Small intestine (tissue), 7 donors: Measurements from ENCODE around the gene CCDC88C. TPM values are rescaled to one million over a fixed set of nuclear protein-coding genes. Genes with fewer than 3 reads are reported as not detected.

Source experiments
- DNase-seq, 2 donors: peaks; one replicate each; pipeline versions ENCODE4 v3.0.0 to v3.0.0-alpha.2; 2013
- FAIRE-seq: peaks from 2 replicates; lab custom pipeline; 2012; peaks lifted over from hg19 to GRCh38; lab: Jason Lieb, UNC
- H3K27ac ChIP-seq, 3 donors: one replicate each; pipeline ENCODE4 v1.5.1; 2013; ENCODE audit warnings: low read length in 2 of 3, mild to moderate bottlenecking in 2 of 3, control low read depth in 1 of 3, inconsistent platforms in 1 of 3, low read depth in 1 of 3, moderate library complexity in 1 of 3
- H3K27me3 ChIP-seq, 3 donors: one replicate each; pipeline ENCODE4 v1.6.1; 2013; ENCODE audit warnings: low read length in 3 of 3, inconsistent platforms in 1 of 3; ENCODE audit not compliant: control insufficient read depth in 3 of 3, insufficient read depth in 3 of 3
- H3K36me3 ChIP-seq, 3 donors: one replicate each; pipeline ENCODE4 v1.6.1; 2013; ENCODE audit warnings: low read length in 3 of 3, inconsistent platforms in 1 of 3, low read depth in 1 of 3, mild to moderate bottlenecking in 1 of 3, moderate library complexity in 1 of 3; ENCODE audit not compliant: control insufficient read depth in 3 of 3, insufficient read depth in 2 of 3
- H3K4me1 ChIP-seq, 3 donors: one replicate each; pipeline ENCODE4 v1.6.1; 2013; ENCODE audit warnings: low read length in 2 of 3, inconsistent platforms in 1 of 3, low read depth in 1 of 3, mild to moderate bottlenecking in 1 of 3, moderate library complexity in 1 of 3; ENCODE audit not compliant: control insufficient read depth in 3 of 3, insufficient read depth in 2 of 3
- H3K4me3 ChIP-seq, 3 donors: one replicate each; pipeline ENCODE4 v1.5.1; 2013; ENCODE audit warnings: low read length in 3 of 3, control low read depth in 1 of 3, inconsistent platforms in 1 of 3, low read depth in 1 of 3, mild to moderate bottlenecking in 1 of 3, moderate library complexity in 1 of 3
- H3K9me3 ChIP-seq, 2 donors: one replicate each; pipeline ENCODE4 v1.6.1; 2013; ENCODE audit warnings: low read depth in 1 of 2, low read length in 1 of 2; ENCODE audit not compliant: control insufficient read depth in 2 of 2, insufficient read depth in 1 of 2
- WGBS, 3 donors: extraction: QIAGEN DNeasy Blood & Tissue Kit; methylation state at CpG; one replicate each; pipeline ENCODE4 v1.1.7; 2013; 5-methylcytosine and 5-hydroxymethylcytosine counted together
- polyA plus RNA-seq, 4 donors: library from polyadenylated mRNA; stranded (reverse) in 3 of 4; unstranded in 1 of 4; fragments of 200-250 nt in 3 of 4; fragments of 120-200 nt in 1 of 4; gene quantifications; one replicate each; pipeline versions ENCODE4 v1.2.1 to v1.2.3, GENCODE V29; 2013
- donor health status: healthy with polysubstance abuse.
- donor health status: control.
- donor health status: control.
- donor health status: Bipolar disorder and iron deficiency.
- donor health status: healthy.

Gene CCDC88C
- polyA plus RNA-seq, 4 donors: 13.2 to 25.9 (median 18.3) TPM

DNA sequence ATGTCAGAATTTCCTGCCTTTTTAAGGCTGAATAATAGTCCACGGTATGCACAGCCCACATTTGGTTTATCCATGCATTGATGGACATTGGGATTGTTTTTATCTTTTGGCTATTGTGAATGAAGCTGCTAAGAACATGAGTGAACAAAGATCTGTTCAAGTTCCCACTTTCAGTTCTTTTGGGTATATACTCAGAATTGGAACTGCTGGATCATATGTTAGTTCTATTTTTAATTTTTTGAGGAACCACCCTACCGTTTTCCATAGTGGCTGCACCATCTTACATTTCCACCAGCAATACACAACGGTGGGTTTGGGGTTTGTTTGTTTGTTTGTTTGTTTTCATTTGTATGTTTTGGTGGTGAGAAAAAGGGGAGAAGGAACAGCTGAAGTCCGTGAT, 179.5 kb downstream of the CCDC88C start:
- peaks cover 0 to 3% (median 0%) of the 10 kb centered on the region in 3 donors for H3K4me1 ChIP-seq
- no peaks in the 10 kb centered on the region for H3K36me3 ChIP-seq
- peaks cover 0 to 7% of the 10 kb centered on the region in 2 donors for H3K9me3 ChIP-seq
- H3K4me3 ChIP-seq: no peak overlapping the region
- no peak overlapping the region for H3K27ac ChIP-seq
- no peaks in the 10 kb centered on the region for H3K27me3 ChIP-seq
- WGBS, 3 donors: 74 to 85% (median 78%) methylated on average over 4 of the region's 4 CpGs
- FAIRE-seq (no peak), DNase-seq (no peak)

DNA sequence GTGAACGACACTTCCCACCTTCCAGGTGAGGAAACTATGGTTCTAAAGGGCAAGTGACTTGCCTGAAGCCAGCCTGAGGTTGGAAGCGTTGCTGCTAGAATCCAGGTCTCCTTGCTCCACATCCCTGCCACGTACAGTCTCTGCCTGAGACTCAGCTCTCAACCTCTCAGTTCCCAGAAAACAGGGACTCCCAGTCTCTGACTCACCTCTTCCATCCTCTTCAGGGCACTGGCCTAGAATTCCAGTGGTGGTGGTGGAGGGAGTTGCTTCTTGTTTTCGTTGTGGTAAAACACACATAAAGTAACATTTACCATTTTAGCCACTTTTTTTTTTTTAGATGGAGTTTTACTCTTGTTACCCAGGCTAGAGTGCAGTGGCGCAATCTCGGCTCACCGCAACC, 180.4 kb downstream of the CCDC88C start:
- no peak overlapping the region for H3K4me3 ChIP-seq
- no peak for DNase-seq
- peaks cover 0 to 4% (median 0%) of the 10 kb centered on the region in 3 donors for H3K36me3 ChIP-seq
- no peak for FAIRE-seq
- H3K27ac ChIP-seq: no peak overlapping the region
- H3K4me1 ChIP-seq: peaks cover 0 to 3% (median 0%) of the 10 kb centered on the region in 3 donors
- H3K27me3 ChIP-seq: no peaks in the 10 kb centered on the region
- peaks cover 0 to 7% of the 10 kb centered on the region in 2 donors for H3K9me3 ChIP-seq
- 87 to 92% (median 90%) methylated on average over 7 of the region's 7 CpGs for WGBS, 3 donors

DNA sequence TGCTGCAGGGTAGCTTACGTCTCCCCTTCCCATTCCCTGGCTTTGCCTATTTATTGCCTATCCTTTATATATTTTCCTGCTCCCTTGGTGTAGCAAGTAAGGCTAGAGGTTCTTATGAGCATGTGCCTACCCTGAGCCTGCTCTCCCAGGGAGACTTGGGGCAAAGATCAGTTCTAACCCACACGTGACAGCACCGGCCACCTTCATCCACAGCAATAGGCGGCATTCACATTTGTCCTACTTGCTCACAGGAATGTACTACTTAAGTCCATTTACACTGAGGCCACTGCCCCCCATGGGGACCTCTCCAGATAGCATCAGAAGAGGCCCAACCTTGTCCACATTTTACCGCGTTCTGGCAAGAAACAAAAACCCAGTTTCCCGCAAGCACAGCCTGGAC, 181.8 kb downstream of the CCDC88C start:
- peaks cover 0 to 7% (median 0%) of the 10 kb centered on the region in 3 donors for H3K36me3 ChIP-seq
- DNase-seq: peak in 1 of 2 donors; percentile 61
- H3K4me3 ChIP-seq: no peak overlapping the region
- no peak overlapping the region for H3K27ac ChIP-seq
- 73 to 83% (median 83%) methylated on average over 7 of the region's 7 CpGs for WGBS, 3 donors
- peaks cover 0 to 3% (median 0%) of the 10 kb centered on the region in 3 donors for H3K4me1 ChIP-seq
- FAIRE-seq: no peak
- H3K9me3 ChIP-seq: peaks cover 0 to 14% of the 10 kb centered on the region in 2 donors
- H3K27me3 ChIP-seq: no peaks in the 10 kb centered on the region

DNA sequence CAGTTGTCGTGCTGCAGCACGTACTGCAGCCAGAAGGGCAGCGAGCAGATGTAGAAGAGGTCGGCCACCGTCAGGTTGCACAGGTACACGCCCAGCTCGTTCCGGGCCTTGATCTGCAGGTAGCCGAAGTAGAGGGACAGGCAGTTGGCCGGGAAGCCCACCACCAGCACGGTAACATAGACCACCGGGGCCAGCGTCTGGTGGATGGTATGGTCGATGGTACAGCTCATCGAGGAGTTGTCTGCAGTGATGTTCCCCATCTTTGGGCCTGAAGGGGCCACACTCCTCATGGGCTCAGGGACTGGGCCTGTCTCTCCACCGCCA, 182.9 kb downstream of the CCDC88C start:
- H3K4me3 ChIP-seq: no peak overlapping the region
- 96 to 97% (median 96%) methylated on average over 16 of the region's 16 CpGs for WGBS, 3 donors
- H3K27me3 ChIP-seq: no peaks in the 10 kb centered on the region
- DNase-seq (no peak), FAIRE-seq (no peak)
- peaks cover 0 to 3% (median 0%) of the 10 kb centered on the region in 3 donors for H3K4me1 ChIP-seq
- H3K27ac ChIP-seq: no peak overlapping the region
- H3K36me3 ChIP-seq: peaks cover 0 to 13% (median 0%) of the 10 kb centered on the region in 3 donors
- peaks cover 0 to 19% of the 10 kb centered on the region in 2 donors for H3K9me3 ChIP-seq

DNA sequence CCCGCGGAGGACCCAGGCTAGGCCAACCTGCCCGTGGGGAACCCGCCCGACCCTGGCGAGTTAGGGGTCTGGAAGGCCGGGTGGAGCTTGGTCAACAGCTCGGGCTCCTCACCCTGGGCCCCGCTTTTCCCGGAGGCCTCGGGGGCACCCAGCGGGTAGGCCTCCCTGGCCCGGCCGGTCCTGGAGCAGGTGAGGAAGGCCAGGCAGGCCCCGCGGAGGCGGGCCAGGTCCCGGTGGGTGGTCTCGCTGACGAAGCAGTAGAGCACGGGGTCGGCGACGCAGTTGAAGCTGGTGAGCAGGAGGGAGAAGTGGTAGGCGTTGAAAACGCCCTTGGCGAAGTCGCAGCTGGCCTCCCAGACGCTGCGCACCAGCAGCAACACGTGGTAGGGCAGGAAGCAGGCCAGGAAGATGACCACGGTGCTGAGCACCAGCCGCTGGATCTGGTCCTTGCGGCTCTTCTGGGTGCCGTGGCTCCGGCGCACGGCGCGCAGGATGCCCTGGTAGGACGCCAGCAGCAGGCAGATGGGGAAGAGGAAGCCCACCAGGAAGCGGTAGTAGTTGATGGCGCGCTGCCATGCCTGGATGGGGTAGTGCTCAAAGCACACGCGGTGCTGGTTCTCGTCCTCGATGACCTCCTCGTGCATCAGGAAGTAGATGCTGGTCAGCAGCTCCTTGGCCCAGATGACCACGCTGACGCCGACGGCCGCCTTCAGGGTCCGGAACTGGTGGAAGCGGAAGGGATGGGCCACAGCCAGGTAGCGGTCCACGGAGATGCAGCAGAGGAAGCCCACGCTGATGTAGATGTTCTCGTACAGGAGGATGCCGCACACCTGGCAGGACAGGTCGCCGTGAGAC, 183.5 kb downstream of the CCDC88C start:
- DNase-seq (no peak), FAIRE-seq (no peak)
- Histone ChIP-seq H3K36me3 (peaks cover 0 to 19% (median 0%) of the 10 kb centered on the region in 3 donors), H3K27ac (no peak overlapping the region), H3K9me3 (peaks cover 0 to 19% of the 10 kb centered on the region in 2 donors), H3K27me3 (no peaks in the 10 kb centered on the region), H3K4me1 (peaks cover 0 to 3% (median 0%) of the 10 kb centered on the region in 3 donors), H3K4me3 (no peak overlapping the region)
- WGBS, 3 donors: 93 to 94% (median 94%) methylated on average over 54 to 63 of the region's 63 CpGs

DNA sequence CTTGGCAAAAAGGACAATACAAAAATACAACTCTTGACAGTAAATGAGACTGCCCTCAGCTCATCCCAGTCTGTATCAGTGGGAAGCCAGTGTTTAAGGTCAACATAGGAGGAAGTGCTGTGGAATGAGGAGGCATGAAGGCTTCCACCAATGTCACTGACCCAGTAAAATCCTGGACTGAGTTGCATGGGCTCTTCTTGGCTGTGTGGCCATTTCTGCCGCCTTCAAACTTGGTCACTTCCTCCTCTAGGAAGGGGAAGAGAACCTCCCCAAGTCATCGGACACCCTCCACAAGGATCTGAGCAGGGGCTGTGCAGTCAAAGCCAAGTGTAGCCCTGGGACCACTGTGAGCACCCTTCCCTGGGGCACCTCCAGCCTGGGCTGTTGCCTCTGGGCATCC, 185.0 kb downstream of the CCDC88C start:
- Histone ChIP-seq H3K4me1 (no peaks in the 10 kb centered on the region), H3K4me3 (no peak overlapping the region), H3K36me3 (peaks cover 0 to 31% (median 0%) of the 10 kb centered on the region in 3 donors), H3K27me3 (no peaks in the 10 kb centered on the region), H3K27ac (peak overlapping the region in 1 of 3 donors; percentile 65), H3K9me3 (peaks cover 0 to 19% of the 10 kb centered on the region in 2 donors)
- FAIRE-seq (no peak), DNase-seq (no peak)
- 58 to 90% (median 73%) methylated on average over 2 of the region's 2 CpGs for WGBS, 3 donors

DNA sequence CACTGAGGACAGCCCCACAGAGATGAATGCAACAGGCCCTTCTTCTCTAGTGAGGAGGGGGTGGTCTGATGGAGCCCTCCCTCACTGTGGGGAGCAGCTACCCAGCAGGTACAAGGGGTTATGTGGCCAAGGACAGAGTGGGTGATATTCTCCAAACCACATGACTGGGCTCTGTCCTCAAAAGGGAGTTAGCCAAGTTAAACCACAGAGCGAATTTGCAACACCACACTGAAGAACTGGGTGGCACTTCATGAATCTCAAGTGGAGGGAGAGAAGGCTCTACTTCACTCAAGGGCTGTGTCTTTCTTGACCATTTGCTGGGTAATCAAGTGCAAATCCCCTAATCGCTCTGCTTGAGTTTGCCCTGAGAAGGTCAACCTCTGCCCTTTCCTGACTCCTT, 185.6 kb downstream of the CCDC88C start:
- H3K36me3 ChIP-seq: peaks cover 0 to 31% (median 0%) of the 10 kb centered on the region in 3 donors
- H3K27me3 ChIP-seq: no peaks in the 10 kb centered on the region
- peaks cover 0 to 19% of the 10 kb centered on the region in 2 donors for H3K9me3 ChIP-seq
- no peak overlapping the region for H3K4me3 ChIP-seq
- 80 to 88% (median 83%) methylated on average over 2 of the region's 2 CpGs for WGBS, 3 donors
- DNase-seq: no peak
- FAIRE-seq: no peak
- no peaks in the 10 kb centered on the region for H3K4me1 ChIP-seq
- peak overlapping the region in 2 of 3 donors; percentile 27 to 65 for H3K27ac ChIP-seq

DNA sequence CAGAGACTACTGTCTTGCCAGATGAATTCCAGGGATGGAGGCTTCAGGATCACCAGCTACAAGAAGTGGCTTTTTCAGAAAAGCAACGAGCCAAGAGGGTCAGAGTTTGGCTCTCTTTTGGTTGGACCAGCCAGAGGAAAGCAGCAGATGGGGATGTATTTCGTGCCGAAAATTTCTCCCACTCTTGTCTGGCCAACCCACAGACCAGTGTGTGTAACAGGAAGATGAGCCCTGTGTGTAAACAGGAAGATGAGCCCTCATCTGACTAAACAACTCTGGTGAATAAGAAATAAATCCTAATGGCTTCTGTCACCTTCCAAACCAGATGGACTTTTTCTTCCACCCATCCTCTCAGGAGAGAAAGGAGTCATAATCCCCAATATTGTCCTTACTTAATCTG, 186.2 kb downstream of the CCDC88C start:
- FAIRE-seq (no peak), DNase-seq (no peak)
- Histone ChIP-seq H3K36me3 (peaks cover 0 to 35% (median 2%) of the 10 kb centered on the region in 3 donors), H3K9me3 (peaks cover 0 to 19% of the 10 kb centered on the region in 2 donors), H3K27ac (peak overlapping the region in 2 of 3 donors; percentile 64 to 65), H3K4me3 (no peak overlapping the region), H3K27me3 (no peaks in the 10 kb centered on the region), H3K4me1 (no peaks in the 10 kb centered on the region)
- 46 to 84% (median 64%) methylated on average over 3 of the region's 3 CpGs for WGBS, 3 donors
